GM19395 (cell line): ENCODE results near the gene PROX1.

ENCODE experiments used
- ATAC-seq: cut with Tn5 transposase; IDR thresholded peaks from one replicate; pipeline ENCODE4 v1.9.1; 2021; ENCODE audit warnings: mild to moderate bottlenecking, moderate library complexity; ENCODE audit not compliant: unreplicated experiment

Gene PROX1

DNA sequence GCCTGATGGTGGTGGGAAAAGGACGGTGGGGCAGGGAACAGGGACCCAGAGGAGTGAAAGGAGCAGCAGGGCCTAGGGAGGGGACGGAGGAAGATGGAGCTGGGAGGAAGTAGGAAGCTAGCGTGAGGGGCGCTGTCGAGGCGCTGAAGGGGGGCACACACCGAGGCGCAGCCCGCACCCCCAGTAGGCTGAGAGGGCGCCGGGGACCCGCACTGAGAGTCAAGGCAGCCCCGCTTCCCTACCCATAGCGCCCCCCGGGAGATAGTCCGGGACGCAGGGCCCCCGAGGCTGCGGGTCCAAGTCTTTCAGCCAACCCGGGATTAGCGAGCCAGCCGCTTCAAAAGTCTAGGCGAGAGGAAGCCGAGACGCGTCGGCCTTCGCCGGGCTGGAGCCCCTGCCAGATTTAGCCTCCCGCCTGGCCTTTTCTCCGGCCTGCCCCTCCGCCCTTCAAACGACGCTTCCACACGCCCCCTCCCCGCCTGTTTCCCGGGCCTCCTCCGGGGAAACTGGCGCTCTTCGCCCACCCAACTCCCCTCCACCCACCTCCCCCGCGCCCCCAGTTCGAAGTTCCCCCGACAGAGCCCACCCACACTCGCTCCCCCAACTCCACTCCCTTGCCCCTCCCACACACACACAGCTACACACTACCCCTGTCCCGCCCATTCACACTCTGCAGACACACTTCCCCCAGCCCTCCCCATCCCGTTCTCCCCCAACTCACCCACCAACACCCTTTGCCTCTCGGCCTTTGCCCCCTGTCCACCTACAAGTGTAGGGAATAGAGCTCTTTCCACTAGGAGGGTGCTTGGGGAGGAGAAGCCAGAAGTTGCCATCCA, 7.8 kb upstream of the PROX1 start:
- no peak for ATAC-seq

DNA sequence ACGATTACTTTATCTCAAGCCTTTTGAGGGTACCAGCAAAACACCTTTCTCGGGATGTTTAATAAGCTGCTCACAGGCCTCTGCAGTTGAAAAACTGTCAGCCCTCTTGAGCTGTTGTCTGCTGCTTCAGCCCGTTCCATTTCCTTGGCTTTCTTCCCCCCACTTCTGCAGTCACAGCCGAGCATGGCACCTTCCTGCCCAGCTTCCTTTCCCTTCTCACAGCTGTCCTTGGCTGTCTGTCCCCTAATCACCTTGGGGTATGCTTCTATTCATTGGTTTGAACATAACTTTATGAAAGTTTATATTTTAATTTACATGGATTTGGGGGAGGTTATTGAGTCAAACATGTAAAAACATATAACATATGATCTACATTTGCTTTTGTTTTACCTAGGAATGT, 6.9 kb upstream of the PROX1 start:
- no peak for ATAC-seq

DNA sequence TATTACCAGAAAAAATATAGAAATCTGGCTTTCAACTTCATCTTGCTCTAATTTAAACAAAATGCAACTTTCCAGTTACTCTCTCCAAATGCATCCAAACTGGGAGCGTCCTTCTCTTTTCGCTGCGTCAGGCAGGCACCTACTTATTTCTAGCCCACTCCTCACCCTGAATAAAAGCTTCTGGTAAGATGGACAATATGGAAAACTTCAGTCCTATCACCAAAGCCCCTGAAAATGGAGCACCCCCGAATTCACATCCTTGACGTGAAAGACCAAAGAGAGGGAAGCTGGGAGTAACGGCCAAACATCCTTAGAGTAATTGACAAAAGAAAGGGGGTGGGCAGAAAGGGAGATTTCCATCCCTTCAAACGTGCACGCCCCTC, 5.5 kb upstream of the PROX1 start:
- no peak for ATAC-seq

DNA sequence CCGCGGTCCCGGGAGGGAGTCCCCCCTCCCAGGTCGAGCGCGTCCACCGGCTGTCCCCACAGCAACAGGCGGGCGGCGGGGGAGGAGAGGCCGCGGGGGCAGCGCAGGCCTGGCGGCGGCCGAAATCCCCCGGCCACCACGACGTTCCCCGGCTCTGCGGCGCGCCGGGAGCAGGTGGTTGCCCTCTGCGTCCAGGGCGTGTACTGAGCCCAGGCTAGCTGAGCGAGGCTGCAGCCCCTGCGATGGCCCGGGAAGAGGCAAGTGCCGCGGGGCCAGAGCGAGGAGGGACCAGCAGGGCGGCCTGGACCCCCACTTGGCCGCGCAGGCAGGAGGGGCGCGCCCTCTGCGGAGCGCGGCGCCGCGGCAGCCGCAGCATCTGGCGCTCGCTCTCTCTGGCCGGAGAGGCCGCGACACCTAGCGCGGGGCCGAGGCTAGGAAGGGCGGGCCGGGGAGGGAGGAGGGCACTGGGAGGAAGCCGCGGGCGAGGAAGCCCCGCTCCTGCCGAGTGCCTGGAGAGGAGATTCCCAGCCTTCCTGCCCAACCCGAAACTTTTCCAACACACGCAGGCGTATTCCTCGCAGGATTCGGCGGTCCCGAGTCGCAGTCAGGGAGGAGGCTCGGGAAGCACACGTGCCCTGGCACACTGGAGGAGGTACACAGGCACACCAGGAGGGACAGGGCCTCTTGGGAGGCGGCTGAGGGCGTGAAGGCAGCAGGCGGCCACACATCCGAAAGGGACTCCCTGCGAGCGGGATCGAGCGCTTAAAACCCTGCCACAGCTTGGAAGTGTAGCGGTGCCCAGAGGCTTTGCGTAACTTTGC, 4.9 kb upstream of the PROX1 start:
- ATAC-seq: no peak

DNA sequence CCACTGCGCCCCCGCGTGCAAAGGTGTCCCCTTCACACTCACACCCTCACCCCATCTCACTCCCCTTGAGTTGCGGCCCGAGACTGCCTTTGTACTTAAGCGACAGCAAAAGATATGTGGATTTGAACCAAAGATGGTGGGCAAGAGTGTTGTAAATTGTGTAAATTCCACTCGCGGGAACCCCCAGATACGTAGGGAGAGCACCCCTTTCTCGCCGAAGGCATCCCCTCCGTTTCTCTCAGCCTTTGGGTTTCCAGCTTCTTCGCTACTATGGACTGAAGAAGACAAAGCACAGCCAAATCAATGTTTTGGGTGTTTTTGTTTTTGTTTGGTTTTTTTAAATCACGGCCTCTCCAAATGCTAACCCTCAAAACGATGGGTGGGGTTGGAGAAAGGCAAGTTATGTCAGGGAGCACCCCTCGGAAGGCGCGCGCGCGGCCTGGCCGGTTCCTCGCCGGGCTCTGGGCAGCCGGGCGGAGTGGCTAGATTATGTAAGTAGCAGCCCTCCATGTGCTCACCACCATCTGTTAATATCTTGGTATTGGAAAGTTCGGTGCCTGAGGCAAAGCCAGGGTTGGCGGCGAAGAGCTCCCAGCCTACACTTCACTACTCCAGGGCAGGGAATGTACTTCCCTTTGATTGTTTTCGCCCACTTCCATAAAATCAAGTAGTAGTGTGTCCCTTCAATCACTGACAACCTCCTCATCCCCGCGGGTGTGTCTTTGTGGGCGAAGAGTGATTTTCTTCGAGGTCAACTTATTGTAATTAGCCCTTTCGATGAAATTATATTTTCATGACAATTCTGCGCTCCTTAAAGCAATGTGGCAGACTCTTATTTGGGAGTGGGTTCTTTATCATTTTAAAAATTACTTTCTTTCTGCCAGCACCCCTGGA, 4.0 kb upstream of the PROX1 start:
- no peak for ATAC-seq

DNA sequence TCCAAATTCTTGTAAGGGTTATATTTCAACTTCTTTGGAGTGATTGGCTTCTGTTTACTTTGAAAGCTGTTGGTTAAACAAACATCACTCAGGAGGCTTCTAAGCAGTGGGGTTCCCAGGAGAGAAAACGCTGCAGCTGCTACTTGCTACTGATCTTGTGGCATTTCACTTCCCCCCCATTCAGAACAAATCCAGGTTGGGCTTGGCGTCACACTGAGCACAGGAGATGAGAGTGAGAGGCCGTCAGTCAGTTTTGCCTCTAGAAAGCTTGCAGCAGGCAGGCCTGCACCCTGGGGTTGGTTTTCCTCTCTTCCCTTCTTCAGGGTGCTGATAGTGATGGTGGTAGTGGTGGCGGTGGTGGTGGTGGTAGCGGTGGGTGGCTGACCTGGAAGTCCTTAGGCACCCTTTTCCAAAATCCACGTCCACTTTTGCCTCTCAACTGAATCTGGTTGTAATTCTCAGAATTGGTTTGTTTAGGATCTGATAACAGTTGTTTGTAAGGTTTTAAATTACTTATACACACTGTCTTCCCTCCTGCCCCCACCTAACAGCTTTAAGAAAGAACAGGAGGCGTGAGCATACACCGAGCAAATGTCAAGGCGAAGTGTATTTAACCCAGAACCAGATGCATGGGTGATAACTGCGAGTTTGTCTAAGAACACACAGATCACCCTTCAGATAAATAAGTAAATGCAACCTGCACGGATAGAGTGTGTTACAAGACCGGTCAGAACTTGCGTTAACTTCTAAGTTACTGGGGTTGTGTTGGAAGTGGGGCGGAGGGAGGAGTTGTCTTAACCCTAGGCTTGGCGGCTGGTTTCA, 3.2 kb upstream of the PROX1 start:
- ATAC-seq: no peak

DNA sequence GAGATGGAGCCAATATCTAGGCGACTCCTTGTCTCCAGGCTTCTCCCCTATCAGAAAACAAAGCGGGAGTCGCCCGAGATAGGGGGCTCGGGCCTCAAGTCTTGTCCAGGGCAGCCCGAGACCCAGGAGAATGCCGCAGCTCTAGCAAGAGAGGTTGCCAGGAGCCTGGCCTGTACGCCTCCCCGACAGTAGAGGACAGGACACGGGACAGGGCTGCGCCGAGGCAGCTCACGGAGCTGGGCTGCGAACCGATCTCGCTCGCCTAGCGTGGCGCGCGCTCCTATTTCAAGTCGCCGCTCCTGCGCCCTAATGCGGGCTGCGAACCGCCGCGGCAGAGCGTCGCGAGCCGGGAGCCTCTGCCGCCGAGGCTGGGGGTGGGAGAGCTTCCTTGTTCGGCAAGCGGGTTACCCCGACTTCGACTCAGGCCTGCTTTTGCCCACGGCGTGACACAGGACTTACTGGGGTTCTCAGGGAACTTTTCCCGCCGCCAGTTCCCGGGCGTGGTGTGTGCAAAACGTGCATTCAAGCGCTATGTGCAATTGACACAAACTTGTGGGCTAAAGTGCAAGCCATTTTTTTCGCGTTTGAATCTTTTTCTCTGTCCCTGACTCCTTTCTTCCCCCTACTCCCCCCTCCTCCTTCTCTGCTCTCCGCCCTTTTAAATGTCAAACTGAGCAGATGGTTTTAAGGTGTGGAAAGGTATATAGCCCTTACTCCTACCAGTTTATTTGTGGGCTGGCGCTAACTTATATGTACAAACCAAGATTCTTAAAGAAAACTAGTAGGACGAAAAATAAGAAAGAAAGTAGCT, 2.4 kb upstream of the PROX1 start:
- no peak for ATAC-seq

DNA sequence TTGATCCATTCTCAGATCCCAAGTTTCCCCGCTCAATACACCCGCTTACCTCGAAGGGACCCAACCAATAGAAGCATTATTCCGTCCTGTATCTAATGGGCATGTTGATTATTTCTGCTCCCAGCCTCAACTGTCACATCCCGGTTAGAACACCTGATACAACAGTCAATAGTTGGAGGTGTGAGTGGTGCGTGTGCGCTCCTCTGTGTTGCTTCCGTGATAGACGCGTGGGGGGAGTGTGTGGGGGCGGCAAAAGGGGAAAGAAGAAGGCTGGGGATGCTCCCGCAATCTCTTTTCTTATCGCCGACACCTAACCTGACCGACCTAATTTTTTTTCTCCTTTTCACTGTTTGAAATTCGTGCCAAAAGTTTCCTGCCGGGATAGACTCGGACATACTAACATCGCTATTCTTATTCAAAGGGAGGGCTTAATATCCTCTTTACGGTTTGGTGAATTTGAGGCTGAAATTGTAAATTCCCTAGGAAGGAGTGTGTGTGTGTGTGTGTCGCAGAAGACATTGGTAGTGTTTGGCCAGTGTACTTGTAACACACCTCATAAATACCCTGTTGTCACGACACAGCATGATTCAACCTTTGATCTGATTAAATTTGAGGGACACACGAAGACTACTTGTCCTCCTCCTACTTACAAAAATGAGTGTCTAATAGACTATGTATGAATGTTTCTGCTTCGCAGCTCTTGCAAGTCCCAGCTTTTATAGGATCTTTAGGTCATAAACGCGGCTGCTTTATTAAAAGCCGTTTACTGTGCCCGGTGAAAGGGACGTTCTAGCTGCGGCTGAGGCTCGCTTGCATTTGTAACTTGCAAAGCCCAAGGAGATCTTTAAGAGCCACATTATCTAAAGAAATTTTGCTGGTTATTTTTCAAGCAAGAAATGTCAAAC, 1.5 kb upstream of the PROX1 start:
- ATAC-seq: no peak

DNA sequence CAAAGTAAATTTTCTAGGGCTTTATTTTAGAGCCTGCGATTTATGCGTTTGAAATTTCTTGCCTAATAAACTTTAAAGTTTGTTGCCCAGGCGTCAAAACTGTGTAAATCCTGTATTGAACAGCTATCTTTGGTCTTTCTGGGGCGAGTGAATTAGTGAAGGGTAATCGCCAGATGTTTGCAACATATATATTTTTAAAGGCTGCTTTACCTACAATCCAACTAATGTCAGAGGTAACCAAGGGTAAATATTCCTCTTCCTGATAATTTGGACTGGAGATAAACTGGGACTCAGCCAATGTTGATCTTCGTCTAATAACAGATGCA, 885 bp upstream of the PROX1 start:
- ATAC-seq: no peak

DNA sequence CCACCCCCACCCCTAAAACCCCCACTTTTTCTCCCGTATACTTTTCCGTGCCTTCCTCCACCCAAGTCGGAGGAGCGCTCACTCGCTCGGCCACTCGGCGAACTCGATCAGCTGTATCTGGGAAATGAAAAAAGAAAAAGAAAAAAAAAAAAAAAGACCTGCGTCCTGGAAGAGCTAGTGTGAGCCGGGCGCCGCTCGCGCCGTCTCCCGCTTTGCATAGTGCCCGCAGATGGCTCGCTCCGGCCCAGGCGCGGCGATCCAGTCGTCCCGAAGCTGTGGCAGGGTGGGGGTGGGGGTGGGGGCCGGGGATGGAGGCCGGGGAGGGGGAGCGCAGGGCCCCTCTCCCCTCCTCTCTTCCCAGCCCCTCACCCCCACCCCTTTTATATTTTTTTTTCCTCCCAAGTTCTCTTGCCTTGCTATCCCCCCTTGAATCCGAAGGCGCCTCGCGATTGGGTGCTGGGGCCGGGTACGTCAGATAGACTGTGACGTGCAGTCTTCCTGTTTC, 299 bp upstream of the PROX1 start:
- ATAC-seq: peak; percentile 86

DNA sequence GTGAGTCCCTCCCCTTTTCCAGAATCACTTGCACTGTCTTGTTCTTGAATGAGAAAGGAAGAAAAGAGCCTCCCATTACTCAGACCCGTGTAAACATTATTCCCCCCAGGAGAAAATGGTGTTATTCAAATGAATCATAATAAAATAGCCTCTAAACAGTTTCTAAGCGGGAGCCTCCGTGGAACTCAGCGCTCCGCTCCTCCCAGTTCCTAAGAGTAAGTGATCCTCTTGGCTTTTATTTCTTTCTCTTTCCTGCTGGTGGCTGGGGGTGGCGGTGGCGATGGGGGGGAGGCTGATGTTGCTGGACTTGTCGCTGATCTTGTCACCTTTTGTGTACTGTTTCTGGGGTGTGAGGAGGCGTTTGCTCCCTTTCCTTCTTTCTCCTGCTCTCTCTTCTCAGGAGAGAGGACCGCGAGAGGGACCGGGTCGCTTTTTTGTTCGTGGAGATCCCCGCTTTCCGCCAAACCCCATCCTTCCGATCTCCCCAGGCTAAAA, 781 bp downstream of the PROX1 start:
- peak; percentile 19 for ATAC-seq

DNA sequence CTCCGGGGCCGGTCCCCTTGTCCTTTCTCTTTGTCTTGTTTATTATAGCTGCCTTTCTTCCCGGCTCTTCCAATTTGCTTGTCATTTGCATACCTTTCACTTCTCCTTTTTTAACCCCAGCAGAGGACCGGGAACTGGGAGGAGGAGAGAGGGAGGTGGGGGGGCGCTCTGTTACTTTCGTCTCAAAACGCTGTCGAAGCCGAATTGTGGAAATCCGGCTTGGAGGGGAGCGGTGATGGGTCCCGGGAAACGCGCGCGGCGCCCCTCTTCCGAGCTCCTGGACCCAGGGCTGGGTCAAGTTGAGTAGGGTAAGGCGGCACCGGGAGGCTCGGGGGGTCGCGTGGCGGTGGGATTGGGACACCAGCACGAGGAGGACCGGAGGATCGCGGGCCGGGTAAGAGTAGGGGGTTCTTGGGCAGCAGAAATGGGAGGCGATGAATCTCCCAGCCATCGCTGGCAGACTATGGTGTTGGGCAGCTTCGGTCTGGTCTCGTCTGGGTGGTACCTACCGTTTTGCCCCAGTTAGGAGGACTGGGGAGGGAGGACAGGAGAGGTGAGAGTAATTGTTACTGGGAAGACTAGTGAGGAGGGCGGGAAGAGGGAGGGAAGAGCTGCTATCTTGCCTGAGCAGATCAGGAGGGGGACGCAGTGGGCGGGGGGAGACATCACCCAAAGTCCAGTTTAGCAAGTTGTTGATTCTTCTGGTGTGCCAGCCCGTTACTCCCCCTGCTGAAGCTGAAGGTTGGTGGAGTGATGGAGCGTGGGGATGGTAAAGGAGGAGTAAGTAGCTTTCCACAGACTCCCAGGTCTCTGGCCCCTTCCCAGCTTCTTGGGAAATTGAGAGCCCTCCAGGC, 1.5 kb downstream of the PROX1 start:
- peak; percentile 40 for ATAC-seq

DNA sequence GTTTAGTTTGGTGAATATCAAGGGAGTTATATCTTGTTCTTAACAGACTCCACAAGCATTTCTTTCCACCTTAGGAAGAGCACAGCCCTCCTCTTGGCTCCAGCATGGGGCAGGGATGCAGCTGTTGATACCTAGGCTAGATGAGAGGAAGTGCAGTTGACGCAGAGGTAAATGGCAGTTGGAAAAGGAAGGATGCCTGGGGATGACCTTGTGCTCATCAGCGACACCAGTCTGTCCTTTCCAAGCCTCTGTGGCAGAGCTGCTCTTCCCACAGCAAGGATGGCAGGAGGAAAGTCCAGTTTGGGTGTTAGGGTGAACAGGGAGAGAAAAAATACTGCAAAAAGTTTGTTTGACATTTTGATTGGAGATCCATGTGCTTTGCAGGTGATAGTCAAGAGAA, 6.2 kb downstream of the PROX1 start:
- no peak for ATAC-seq

DNA sequence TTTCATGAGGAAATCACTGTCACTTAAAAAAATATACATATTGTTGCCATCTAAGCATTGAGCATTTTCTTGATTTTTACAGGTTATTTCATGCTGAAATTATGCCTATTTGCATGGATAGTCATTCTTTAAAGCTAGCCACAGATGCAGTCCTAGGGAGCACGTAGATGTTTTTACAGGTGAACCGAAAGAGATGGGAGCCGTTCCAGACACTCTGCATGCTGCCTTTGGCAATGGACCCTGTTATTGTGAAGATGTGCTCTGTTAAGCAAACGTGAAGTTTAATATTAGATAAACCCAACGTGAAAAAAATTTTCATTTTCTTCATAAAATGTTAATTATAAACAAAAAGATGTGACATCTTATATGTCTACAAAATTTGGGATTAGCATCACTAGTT, 7.1 kb downstream of the PROX1 start:
- no peak for ATAC-seq

DNA sequence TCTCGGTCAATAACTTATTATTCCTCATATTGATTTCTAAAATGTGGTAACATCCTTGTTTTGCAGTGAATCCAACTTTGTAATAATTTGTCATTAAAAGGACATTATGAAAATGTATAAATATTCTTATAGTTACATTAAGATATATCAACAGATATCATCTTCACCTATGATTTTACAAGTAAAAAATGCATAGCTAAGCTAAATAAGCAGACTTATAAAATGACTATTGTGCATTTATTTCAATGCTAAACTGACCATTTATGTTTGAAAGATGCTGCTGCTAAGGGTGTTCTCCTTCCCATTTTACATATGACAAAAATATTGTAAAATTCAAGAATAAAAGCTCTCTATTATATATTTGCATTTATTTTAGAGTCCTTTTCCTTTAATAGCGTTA, 7.8 kb downstream of the PROX1 start:
- no peak for ATAC-seq

DNA sequence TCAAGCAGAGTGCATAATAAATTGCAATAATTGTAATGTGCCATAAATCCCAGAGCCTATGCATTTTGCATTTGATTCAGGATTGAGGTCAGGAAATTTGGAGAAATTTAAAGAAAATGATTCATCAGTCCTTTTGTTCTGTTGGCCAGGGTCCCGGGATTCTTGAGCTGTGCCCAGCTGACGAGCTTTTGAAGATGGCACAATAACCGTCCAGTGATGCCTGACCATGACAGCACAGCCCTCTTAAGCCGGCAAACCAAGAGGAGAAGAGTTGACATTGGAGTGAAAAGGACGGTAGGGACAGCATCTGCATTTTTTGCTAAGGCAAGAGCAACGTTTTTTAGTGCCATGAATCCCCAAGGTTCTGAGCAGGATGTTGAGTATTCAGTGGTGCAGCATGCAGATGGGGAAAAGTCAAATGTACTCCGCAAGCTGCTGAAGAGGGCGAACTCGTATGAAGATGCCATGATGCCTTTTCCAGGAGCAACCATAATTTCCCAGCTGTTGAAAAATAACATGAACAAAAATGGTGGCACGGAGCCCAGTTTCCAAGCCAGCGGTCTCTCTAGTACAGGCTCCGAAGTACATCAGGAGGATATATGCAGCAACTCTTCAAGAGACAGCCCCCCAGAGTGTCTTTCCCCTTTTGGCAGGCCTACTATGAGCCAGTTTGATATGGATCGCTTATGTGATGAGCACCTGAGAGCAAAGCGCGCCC, 8.7 kb downstream of the PROX1 start:
- no peak for ATAC-seq
